ENCODE results near the gene TRAF2.
"Not testable (repeated sequence)": the region's sequence is repeated elsewhere in the genome, so short reads cannot be mapped to it uniquely, and the experiment has no call there.

DNA sequence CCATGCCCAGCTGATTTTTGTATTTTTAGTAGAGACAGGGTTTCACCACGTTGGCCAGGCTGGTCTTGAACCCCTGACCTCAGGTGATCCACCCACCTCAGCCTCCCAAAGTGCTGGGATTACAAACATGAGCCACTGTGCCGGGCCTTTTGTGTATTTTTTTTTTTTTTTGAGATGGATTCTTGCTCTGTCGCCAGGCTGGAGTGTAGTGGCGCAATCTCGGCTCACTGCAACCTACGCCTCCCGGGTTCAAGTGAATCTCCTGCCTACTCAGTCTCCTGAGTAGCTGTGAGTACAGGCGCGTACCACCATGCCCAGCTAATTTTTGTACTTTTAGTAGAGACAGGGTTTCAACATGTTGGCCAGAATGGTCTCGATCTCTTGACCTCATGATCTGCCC is 2.6 kb upstream of the TRAF2 start:
- not testable (repeated sequence) for TF ChIP-seq EZH2 (IDR thresholded peaks at IDR 0.05; ENCODE audit: borderline replicate concordance, low read length); CTCF (IDR thresholded peaks at IDR 0.05; ENCODE audit: low read length)
